ENCODE data around the gene POU6F1. TPM values are rescaled to one million over a fixed set of nuclear protein-coding genes. Genes with fewer than 3 reads are reported as not detected.

Gene POU6F1
- total and polyA plus RNA-seq, 4 donors, result 0.33 to 2.8 (median 1.6) TPM

DNA sequence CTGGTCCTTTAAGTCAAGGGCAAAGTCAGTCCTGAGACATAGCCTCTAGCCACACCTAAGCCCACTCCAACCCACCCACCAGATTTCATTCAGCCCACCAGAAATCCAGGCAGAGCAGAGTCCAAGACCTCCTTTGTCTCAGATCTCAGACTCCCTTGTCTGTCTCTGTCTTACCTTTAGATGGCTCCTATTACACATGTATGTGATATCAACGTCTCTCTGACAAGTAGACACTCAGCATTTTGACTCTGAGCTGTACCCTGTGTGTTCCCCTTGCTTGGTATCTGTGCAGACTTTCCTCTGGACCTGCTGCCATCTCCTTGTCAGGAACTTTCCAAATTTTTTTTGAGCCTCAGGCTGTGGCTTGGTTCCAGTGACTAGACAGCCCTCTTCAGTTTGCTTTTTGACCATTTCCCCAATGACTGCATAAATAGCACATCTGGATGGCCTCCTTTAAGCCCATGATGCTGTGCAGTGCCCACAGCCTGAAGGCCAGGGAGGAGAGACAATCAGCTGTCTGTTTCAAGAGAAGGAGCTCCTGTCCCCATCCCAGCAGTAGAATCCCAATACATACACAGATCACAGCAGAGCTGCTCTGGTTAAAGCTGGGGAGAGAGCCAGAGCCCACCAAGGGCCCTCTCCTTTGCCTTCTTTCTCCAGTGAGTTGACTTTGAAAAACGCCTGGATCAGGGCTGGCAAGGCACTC lies 7.0 kb downstream of the POU6F1 start:
- no peaks in the 10 kb centered on the region for H3K4me1 ChIP-seq (ENCODE audit: control insufficient read depth in 4 of 4, insufficient read depth in 4 of 4, low read length in 3 of 4)
- TF ChIP-seq RXRA (IDR thresholded peaks at IDR 0.05) (no peak), TAF1 (conservative IDR thresholded peaks at IDR 0.05) (no peak), SP1 (IDR thresholded peaks at IDR 0.05) (no peak)
- TF ChIP-seq, protein P1, sequence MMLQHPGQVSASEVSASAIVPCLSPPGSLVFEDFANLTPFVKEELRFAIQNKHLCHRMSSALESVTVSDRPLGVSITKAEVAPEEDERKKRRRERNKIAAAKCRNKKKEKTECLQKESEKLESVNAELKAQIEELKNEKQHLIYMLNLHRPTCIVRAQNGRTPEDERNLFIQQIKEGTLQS (IDR thresholded peaks at IDR 0.05), result no peak
- TF ChIP-seq, protein P2, sequence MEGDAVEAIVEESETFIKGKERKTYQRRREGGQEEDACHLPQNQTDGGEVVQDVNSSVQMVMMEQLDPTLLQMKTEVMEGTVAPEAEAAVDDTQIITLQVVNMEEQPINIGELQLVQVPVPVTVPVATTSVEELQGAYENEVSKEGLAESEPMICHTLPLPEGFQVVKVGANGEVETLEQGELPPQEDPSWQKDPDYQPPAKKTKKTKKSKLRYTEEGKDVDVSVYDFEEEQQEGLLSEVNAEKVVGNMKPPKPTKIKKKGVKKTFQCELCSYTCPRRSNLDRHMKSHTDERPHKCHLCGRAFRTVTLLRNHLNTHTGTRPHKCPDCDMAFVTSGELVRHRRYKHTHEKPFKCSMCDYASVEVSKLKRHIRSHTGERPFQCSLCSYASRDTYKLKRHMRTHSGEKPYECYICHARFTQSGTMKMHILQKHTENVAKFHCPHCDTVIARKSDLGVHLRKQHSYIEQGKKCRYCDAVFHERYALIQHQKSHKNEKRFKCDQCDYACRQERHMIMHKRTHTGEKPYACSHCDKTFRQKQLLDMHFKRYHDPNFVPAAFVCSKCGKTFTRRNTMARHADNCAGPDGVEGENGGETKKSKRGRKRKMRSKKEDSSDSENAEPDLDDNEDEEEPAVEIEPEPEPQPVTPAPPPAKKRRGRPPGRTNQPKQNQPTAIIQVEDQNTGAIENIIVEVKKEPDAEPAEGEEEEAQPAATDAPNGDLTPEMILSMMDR (IDR thresholded peaks at IDR 0.05; ENCODE audit: low read depth, low read length, missing input control), result no peak
- H3K9me3 ChIP-seq (ENCODE audit: control insufficient read depth in 4 of 4, low read length in 3 of 4), result no peaks in the 10 kb centered on the region
- H3K27ac ChIP-seq (ENCODE audit: low read depth in 1 of 2, low read length in 2 of 2), result no peak overlapping the region
- no peaks in the 10 kb centered on the region for H3K36me3 ChIP-seq (ENCODE audit: control insufficient read depth in 4 of 4, insufficient read depth in 3 of 4, low read depth in 1 of 4, low read length in 3 of 4)
- H3K9ac ChIP-seq (ENCODE audit: low read depth in 1 of 2, low read length in 2 of 2), result no peak overlapping the region
- no peak for DNase-seq (ENCODE audit: low spot score)
- WGBS, result 85% methylated on average over 2 of the region's 2 CpGs
- no peaks in the 10 kb centered on the region for H3K27me3 ChIP-seq (ENCODE audit: control insufficient read depth in 4 of 4, insufficient read depth in 4 of 4, low read length in 3 of 4)
- H3K4me3 ChIP-seq (ENCODE audit: low read depth in 1 of 3, low read length in 3 of 3), result no peak overlapping the region

DNA sequence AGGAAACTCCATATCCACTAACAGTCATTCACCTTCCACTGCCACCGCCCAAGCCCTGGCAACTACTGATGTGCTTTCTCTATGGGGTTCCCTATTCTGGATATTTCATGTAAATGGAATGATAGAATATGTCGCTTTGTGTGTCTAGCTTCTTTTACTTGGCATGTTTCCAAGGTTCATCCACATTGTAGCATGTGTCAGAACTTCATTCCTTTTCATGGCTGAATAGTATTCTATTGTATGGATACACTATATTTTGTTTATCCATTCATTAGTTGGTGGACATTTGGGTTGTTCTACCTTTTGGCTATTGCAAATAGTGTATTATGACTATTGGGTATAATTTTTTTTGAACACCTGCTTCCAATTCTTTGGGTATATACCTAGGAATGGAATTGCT lies 8.6 kb downstream of the POU6F1 start:
- Histone ChIP-seq H3K27ac (ENCODE audit: low read depth in 1 of 2, low read length in 2 of 2) (no peak overlapping the region), H3K4me1 (ENCODE audit: control insufficient read depth in 4 of 4, insufficient read depth in 4 of 4, low read length in 3 of 4) (no peaks in the 10 kb centered on the region), H3K27me3 (ENCODE audit: control insufficient read depth in 4 of 4, insufficient read depth in 4 of 4, low read length in 3 of 4) (no peaks in the 10 kb centered on the region), H3K9ac (ENCODE audit: low read depth in 1 of 2, low read length in 2 of 2) (no peak overlapping the region), H3K4me3 (ENCODE audit: low read depth in 1 of 3, low read length in 3 of 3) (no peak overlapping the region), H3K9me3 (ENCODE audit: control insufficient read depth in 4 of 4, low read length in 3 of 4) (no peaks in the 10 kb centered on the region), H3K36me3 (ENCODE audit: control insufficient read depth in 4 of 4, insufficient read depth in 3 of 4, low read depth in 1 of 4, low read length in 3 of 4) (no peaks in the 10 kb centered on the region)
- TF ChIP-seq TAF1 (conservative IDR thresholded peaks at IDR 0.05) (no peak), GABPA (IDR thresholded peaks at IDR 0.05 in 1 of 2, conservative IDR thresholded peaks at IDR 0.05 in 1 of 2) (no peak), JUND (IDR thresholded peaks at IDR 0.05) (no peak), YY1 (IDR thresholded peaks at IDR 0.05) (no peak), HNF4G (IDR thresholded peaks at IDR 0.05) (no peak), FOXA1 (IDR thresholded peaks at IDR 0.05) (no peak), HNF4A (conservative IDR thresholded peaks at IDR 0.05) (no peak)
- TF ChIP-seq, protein P3, sequence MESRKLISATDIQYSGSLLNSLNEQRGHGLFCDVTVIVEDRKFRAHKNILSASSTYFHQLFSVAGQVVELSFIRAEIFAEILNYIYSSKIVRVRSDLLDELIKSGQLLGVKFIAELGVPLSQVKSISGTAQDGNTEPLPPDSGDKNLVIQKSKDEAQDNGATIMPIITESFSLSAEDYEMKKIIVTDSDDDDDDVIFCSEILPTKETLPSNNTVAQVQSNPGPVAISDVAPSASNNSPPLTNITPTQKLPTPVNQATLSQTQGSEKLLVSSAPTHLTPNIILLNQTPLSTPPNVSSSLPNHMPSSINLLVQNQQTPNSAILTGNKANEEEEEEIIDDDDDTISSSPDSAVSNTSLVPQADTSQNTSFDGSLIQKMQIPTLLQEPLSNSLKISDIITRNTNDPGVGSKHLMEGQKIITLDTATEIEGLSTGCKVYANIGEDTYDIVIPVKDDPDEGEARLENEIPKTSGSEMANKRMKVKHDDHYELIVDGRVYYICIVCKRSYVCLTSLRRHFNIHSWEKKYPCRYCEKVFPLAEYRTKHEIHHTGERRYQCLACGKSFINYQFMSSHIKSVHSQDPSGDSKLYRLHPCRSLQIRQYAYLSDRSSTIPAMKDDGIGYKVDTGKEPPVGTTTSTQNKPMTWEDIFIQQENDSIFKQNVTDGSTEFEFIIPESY (IDR thresholded peaks at IDR 0.05), result no peak
- TF ChIP-seq, protein P1 (IDR thresholded peaks at IDR 0.05), result no peak
- TF ChIP-seq, protein P4, sequence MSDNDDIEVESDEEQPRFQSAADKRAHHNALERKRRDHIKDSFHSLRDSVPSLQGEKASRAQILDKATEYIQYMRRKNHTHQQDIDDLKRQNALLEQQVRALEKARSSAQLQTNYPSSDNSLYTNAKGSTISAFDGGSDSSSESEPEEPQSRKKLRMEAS (IDR thresholded peaks at IDR 0.05), result no peak
- TF ChIP-seq, protein P2 (IDR thresholded peaks at IDR 0.05; ENCODE audit: low read depth, low read length, missing input control), result no peak
- 94% methylated on average over 2 of the region's 2 CpGs for WGBS
- no peak for DNase-seq (ENCODE audit: low spot score)
